GM21515 (cell line): ENCODE measurements around the gene CHMP6.

Experiments used
- ATAC-seq: cut with Tn5 transposase; IDR thresholded peaks from one replicate; pipeline ENCODE4 v1.9.1; 2021; ENCODE audit not compliant: unreplicated experiment

The CHMP6 gene

DNA sequence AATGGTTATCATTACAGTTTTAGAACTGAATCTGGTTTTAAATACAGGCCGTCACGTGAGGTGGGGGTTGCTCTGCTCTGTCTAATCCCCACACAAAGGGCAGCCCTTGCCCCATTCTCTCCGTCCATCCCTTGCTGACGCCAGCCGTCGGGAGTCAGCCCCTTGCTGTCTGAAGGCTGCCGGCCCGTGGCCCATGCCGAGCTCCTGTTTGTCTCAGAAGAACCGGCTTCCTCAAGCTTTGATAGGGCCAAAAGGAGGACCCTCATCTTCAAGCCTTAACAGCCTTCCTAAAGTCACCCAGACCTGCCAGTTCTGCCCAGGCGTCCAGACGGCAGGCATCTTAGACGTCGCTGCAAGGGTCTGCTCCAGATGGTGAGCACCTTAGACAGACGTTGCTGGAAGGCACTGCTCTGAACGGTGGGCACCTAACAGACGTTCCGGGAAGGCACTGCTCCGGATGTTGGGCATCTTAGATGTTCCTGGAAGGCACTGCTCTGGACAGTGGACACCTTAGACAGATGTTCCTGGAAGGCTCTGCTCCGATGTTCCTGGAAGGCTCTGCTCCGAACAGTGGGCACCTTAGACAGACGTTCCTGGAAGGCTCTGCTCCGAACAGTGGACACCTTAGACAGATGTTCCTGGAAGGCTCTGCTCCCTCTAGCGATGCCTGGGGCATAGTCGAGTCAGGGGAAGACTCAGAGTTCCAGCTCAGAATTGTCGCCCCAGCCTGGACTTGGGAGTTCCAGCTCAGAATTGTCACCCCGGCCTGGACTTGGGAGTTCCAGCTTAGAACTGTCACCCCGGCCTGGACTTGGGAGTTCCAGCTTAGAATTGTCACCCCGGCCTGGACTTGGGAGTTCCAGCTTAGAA is 35.1 kb upstream of the CHMP6 start:
- no peak for ATAC-seq

DNA sequence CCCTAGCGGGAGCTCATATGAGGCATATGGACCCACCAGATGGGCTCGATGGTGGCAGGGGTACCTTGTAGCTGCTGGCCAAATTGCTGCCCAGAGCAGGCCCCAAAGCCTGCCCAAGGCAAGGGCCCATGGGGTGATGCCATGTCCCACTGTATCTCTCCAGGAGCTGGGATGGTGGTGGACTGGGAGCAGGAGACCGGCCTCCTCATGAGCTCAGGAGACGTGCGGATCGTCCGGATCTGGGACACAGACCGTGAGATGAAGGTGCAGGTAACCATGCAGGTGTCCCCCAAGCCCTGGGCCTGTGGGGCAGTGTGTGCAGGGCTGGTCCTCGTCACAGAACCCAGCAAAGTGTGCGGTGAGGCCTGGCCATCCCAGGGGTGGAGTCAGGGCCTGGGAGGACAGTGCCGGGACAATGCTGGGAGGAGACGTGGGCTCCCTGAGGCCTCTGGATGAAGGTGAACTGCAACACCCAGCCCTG is 34.1 kb upstream of the CHMP6 start:
- ATAC-seq: no peak

DNA sequence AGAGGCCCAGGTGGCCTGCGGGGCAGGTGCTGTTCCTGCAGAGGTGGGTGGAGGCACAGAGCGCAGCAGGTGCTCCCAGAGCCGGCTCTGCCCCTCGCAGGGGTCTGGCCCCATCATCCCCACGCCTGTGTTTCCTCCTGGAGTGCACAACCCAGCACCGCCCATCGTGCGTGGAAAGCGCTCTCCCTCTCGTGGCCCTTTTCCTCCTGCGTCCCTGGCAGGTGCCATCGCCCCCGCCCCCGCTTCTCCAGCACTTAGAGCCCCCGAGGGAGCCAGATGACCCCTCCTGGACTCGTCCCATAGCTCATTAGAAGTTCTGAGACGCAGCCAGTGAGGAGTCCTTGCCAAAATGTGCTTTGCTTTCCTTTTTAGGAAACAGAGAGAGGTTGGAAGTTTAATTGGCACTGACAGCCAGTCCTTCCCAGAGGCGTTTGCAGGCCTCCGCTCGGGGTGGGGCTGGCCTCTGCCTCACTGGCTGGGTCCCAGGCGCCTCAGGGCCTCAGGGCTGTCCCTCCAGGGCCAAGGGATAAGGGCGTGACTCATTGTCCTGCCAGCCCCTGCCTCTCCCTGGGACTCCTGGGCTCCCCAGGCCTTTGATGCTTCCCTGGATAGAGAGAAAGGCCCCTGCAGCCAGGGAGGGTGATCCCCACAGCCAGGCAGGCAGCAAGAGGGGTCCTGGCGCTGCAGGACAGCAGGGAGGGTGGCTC is 32.2 kb upstream of the CHMP6 start:
- no peak for ATAC-seq

DNA sequence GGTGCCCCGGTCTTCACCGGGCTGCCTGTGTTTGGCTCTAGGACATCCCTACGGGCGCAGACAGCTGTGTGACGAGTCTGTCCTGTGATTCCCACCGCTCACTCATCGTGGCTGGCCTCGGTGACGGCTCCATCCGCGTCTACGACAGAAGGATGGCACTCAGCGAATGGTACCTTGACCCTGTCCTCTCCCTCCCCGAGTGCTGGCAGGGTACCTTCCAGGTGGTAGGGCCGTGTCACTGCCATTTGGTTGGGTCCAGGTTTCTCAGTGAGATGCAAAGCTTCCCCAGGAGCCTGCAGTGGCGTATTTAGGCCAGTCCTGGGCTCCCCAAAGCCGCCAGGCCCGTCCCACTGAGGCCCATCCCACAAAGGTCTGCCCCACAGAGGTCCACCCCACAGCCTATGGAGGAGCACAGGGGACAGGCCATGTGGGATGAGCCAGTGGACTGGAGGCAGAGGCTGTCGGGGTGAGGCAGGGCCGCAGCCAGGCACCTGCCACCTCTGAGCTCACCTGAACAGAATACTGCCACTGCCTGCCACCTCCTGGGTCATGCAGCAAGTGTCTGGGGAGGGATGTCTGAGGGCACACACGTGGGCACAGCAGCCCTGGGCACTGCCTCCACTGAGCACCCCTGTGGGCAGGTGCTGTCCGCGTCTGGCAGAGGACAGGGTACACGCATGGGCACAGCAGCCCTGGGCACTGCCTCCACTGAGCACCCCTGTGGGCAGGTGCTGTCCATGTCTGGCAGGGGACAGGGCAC is 31.4 kb upstream of the CHMP6 start:
- ATAC-seq: no peak

DNA sequence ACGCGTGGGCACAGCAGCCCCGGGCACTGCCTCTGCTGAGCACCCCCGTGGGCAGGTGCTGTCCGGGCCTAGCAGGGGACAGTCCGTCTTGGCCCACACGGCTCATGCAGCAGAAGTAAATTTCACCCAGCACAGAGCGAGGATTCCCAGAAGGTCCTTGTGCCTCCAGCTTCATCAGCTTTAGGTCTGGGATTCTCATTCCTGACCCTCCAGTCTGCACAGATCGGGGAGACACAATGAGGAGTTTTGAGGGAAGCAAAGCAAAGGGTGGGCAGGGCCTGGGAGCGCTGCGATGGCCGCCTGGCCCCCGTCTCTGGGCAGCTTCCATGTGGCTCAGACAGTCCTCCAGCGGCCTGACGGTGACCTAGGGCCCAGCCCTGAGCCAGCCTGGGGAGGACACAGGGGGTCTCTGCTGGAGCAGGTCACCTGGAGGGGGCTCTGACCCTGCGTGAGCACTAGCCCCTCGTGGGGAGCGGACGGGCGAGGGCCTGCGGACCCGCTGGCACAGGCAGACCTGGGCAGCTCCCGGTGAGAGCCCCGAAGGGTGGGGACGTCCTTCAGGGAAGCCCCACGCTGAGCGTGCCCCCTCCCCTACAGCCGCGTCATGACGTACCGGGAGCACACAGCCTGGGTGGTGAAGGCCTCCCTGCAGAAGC is 30.7 kb upstream of the CHMP6 start:
- no peak for ATAC-seq

DNA sequence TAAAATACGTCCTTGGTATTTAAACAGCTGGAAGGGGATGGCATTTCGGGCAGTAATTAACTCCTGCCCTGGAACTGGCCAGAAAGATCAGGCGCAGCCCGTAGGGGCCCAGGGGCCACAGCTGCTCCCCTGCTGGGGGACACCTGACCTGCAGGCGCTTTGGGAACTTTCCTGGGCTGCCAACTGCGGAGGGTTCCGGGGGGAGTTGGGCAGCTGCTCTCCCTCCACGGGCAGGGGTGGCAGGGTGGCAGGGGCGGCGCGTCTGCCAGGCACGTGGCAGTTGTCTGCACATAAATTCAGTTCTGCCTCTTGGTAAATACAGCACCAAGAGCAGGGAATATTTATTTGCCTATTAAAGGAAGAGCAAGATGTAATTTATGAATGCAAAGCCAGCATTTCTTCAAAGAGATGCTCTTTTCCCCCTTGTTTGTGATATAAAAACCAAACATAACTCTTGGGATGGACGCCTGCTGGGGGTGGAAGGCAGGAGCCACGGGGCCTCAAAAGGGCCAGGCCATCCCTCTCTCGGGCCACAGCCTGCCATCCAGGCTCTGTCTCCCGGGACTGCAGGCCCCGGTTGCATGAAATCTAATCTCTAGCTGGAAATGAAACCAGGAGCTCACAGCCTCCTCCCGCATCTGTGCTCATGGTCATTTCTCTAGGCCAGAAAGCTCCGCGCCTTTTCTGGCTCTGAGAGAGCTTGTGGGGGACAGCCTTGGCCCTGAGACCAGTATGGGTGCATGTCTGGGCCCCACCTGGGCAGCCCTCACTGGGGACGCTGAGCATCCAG is 29.9 kb upstream of the CHMP6 start:
- ATAC-seq: no peak

DNA sequence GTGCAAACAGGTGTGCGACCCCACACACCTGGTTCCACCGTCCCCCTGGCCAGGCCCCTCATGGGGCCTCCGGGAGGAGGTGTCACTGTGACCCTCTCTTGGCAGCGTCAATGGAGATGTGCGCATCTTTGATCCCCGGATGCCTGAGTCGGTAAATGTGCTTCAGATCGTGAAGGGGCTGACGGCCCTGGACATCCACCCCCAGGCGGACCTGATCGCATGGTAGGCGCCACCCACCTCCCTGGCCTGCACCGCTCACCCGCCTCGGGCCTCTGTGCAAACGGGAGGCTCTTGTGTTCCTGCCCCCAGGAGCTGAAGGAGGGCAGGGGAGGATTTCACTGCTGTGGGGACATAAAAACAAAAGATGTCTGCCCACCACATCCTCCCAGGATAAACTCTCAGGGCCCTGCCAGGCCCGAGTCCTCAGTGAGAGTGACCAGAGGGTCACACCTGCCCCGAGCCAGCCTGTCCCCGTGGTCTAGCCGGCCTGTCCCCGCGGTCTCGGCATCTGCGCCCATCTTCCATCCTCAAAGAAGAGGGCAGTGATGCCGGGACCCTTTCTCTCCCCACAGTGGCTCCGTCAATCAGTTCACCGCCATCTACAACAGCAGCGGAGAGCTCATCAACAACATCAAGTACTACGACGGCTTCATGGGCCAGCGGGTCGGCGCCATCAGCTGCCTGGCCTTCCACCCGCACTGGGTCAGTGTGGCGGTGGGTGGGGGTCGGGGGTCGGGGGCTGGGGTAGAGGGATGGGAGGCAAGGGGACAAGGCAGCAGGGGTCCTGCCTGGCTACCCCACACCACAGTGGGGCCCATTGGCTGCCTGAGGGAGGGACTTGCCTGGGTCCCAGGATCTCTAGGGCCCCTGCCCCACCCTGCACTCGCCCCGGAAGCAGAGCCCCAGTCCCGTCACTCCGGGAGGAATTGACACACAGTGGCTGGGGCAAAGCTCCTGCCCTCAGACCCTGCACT is 29.0 kb upstream of the CHMP6 start:
- ATAC-seq: no peak

DNA sequence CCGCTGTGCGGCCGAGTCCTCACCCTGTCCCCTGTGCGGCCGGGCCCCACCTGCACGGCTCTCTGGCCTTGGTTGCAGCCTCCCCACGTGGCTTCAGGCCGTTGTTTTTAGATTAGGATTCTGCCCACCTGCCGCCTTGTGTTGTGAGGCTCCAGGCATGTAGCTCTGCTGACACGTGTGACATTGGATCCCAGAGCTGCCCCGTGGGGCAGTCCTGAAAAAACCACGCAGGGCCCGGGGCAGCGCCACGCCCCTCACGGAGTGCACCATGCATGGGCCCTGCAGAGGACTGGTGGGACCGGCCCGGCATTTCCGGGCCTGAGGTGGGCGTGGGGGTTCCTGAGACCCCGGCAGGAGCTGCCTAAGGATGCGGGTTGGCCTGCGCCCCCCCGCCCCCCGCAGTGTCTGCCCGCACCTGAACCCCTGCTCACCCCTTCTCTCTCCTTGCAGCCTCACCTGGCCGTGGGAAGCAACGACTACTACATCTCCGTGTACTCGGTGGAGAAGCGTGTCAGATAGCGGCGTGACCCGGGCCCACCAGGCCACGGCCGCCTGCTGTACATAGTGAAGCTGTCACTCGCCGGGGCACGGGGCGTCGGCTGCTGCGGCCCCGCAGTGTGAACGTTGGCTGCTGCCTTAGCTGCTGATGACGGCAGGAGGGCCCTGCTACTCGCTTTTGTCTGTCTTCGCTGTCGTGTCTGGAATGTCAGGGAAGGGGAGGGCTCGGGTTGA is 27.7 kb upstream of the CHMP6 start:
- no peak for ATAC-seq

DNA sequence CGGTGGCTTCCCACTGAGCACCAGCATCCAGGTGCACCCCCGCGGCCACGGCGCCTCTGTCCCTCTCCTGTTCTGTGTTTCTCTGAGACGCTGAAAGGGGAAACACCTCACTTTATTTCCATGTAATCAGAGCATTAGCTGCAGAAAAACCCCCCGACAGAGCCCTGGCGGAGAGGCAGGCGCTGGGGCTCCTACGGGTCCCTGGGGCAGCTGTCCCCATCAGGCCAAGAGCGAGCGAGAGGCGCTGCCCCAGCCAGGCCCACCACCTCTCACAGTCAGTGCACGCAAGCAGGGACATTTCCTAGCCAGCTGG is 27.1 kb upstream of the CHMP6 start:
- ATAC-seq: no peak

DNA sequence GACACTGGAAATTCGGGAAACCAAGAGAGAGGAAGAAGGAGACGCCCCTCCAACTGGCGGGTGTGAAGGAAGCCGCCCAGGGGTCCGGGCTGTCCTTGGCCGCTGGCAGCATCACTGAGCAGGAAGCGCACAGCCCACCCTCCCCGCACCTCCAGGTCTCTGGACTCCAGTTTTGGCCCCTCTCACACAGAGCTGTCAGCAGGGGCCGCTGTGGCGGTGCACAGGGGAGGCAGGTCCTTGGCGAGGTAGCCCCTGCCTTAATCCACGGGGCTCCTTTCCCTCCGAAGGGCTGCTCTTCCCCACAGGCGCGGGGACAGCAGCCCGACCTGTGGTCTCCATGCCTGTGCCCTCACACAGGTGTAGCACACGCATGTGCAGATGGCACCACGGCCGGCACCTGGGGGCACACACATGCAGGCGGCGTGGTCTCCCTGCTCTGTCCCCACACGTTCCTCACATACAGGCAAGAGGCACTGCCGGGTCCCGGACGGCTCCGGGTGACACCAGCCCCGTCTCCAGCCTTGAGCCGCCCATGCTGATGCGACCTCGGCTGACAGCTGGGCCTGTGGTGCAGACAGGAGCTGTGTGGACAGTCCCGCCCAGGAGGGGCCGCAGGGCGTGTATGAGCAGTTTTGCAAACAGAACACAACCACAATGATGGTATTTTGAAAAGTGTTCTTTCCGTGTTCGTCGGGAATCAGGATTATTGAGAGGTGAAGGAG is 26.6 kb upstream of the CHMP6 start:
- no peak for ATAC-seq

DNA sequence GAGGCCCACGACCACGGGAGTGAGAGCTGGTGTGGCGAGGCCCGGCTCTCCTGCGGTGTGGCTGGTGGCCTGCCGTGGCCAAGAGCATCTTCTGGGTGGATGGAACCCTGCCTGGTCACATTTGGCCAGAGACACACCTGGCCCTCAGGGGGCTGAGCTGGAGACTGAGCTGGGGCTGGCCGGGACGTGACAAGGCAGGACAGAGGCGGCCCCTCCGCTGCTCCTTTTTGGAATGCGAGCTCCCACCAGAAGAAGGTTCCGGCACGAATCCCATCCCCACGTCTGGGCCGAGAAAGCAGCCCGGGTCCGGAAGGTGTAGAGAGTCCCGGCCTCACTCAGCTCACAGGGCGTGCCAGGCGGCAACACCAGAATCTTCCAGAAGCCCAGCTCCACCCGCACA is 26.0 kb upstream of the CHMP6 start:
- ATAC-seq: no peak

DNA sequence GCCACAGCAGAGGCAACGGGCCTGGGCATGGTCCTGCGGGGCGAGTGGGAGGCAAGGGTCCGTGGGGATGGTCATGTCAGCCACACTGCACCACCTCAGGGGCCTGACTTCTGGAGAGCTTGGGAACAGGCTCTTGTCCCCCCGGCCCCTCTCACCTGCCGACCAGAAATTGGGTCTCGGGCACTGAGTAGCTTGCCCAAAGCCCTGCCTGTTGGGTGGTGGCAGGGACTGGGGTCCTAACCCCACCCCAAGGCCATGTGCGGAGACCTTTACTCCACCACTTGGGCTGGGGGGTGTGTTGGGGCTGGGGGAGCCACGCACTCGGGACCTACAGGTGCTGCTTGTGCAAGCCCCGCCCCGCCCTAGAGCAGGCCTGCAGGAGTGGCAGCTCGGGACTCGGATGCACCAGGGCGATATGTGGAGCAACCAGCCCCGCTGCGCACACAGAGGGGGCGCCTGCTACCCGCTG is 24.2 kb upstream of the CHMP6 start:
- no peak for ATAC-seq

DNA sequence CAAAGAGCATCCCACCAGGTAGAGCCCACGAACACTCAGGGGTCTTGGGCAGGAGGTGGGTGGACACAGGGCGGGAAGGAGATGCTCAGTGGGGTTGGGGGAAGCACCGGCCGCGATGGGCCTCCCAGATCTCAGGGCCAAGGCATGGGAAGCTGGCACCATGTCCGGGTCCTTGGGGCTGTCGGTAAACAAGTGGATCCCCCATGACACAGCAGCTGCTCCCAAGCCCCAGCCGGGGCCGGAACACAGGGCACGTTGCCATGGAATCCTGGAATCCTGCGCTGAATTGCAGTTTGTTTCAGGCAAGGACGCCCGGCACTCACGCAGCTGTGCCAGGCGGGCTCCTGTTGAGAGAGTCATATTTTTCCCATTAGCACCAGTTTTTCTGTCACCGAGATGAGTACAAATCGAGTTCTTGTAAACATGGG is 23.0 kb upstream of the CHMP6 start:
- no peak for ATAC-seq

DNA sequence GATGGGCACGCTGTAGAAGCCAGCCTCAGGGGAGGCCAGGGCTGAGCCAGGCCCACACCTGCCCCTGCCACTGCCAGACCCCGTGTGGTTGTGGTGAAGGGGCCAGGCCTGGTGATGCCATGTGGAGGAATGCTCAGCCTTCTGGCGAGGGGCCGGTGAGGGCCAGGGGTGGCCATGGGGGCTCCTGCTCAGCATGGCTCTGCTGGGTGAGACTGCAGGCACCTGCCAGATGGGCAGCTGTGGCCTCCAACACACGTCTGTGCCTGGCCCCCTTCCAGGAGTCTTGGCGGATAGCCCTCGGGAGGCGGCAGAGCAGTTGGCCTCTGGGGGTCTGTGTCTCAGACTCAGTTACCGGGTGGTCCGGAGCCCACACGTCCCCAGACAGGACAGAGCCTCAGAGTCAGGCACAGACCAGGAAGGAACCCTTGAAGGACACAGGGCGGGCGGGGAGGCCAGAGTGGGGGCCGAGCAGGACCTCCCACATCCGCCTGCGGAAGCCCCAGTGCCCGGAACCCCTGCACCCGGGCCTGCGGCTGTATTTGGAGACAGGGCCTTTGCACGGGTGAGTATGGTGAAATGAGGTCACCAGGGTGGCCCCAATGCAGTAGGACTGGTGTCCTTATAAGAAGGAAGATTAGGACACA is 22.5 kb upstream of the CHMP6 start:
- ATAC-seq: no peak

DNA sequence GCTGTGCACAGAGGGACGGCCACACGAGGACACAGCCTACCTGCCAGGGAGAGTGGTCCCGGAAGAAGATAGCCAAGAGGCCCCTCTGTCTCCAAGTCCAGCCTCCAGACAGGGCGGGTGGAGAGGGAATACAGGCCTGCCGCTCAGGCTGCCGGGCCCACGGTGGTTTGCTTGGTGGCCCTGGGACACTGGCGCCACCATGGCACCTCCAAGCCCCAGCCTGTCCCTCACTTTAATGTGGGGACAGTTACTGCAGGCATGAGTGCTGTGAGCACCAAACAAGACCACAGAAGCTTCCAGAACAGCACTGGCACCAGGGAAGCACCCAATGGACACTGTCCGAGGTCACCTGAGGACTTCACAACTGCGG is 22.0 kb upstream of the CHMP6 start:
- no peak for ATAC-seq

DNA sequence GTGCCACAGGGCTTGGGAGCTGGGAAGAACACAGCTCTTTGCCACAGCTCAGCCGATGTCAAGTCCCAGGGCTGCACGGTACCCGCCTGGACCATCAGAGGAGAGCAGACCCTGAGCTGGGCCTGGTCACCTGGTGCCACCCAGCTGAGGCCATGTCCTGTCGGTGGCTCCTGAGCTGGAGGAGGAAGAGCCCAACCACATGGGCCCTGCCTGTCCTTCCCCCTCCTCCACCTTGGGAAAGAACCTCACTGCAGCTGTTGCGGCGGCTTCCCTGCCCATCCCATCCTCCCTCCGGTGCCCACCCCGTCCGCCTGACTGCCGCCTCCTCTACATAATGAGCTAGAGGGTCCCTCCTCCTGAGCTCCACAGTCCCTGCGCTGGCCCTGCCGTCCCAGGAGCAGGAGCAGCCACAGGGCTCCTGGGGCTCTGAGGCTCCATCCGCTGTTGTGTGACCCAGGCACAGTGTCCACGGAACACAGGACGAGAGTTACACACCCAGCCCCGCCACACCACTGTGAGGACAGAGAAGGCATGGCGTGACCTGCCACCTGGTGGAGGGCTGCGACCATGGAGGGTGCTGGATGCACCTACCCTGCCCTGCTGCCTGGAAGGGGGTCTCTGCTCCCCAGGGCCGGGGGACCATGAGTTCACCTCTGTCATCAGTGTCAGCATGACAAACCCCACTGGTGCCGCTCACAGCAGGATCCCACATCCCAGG is 21.4 kb upstream of the CHMP6 start:
- ATAC-seq: no peak
